ENCODE measurements around the gene SLC5A4. TPM values are rescaled to one million over a fixed set of nuclear protein-coding genes. Genes with fewer than 3 reads are reported as not detected.

Gene SLC5A4
- polyA plus RNA-seq, 4 donors, result 0.75 to 9.4 (median 6.8) TPM

GRCh38 chr22:32207971-32208480 is 47.1 kb downstream of the SLC5A4 start:
- Histone ChIP-seq H3K4me3 (ENCODE audit: low read depth in 1 of 3, low read length in 3 of 3) (no peak overlapping the region), H3K27ac (ENCODE audit: low read depth in 1 of 3, low read length in 2 of 3) (no peak overlapping the region), H3K9me3 (ENCODE audit: control insufficient read depth in 2 of 2, insufficient read depth in 1 of 2, low read depth in 1 of 2, low read length in 1 of 2) (no peaks in the 10 kb centered on the region), H3K36me3 (ENCODE audit: control insufficient read depth in 3 of 3, insufficient read depth in 2 of 3, low read depth in 1 of 3, low read length in 3 of 3) (no peaks in the 10 kb centered on the region), H3K4me1 (ENCODE audit: control insufficient read depth in 3 of 3, insufficient read depth in 2 of 3, low read depth in 1 of 3, low read length in 2 of 3) (peaks cover 0 to 4% (median 0%) of the 10 kb centered on the region in 3 donors), H3K27me3 (ENCODE audit: control insufficient read depth in 3 of 3, insufficient read depth in 3 of 3, low read length in 3 of 3) (peaks cover 0 to 8% (median 0%) of the 10 kb centered on the region in 3 donors)
- 76 to 87% (median 83%) methylated on average over 4 of the region's 4 CpGs for WGBS, 3 donors
- no peak for DNase-seq
- FAIRE-seq, result no peak

GRCh38 chr22:32206774-32207758 is 48.1 kb downstream of the SLC5A4 start:
- H3K27ac ChIP-seq (ENCODE audit: low read depth in 1 of 3, low read length in 2 of 3), result peak overlapping the region in 1 of 3 donors; percentile 25
- H3K4me3 ChIP-seq (ENCODE audit: low read depth in 1 of 3, low read length in 3 of 3), result peak overlapping the region in 1 of 3 donors; percentile 16
- peak; percentile 42 to 80 for DNase-seq
- H3K27me3 ChIP-seq (ENCODE audit: control insufficient read depth in 3 of 3, insufficient read depth in 3 of 3, low read length in 3 of 3), result peaks cover 0 to 12% (median 0%) of the 10 kb centered on the region in 3 donors
- H3K4me1 ChIP-seq (ENCODE audit: control insufficient read depth in 3 of 3, insufficient read depth in 2 of 3, low read depth in 1 of 3, low read length in 2 of 3), result peaks cover 0 to 10% (median 0%) of the 10 kb centered on the region in 3 donors
- WGBS, 3 donors, result 51 to 66% (median 54%) methylated on average over 21 to 22 of the region's 22 CpGs
- FAIRE-seq, result no peak
- H3K36me3 ChIP-seq (ENCODE audit: control insufficient read depth in 3 of 3, insufficient read depth in 2 of 3, low read depth in 1 of 3, low read length in 3 of 3), result no peaks in the 10 kb centered on the region
- no peaks in the 10 kb centered on the region for H3K9me3 ChIP-seq (ENCODE audit: control insufficient read depth in 2 of 2, insufficient read depth in 1 of 2, low read depth in 1 of 2, low read length in 1 of 2)

DNA sequence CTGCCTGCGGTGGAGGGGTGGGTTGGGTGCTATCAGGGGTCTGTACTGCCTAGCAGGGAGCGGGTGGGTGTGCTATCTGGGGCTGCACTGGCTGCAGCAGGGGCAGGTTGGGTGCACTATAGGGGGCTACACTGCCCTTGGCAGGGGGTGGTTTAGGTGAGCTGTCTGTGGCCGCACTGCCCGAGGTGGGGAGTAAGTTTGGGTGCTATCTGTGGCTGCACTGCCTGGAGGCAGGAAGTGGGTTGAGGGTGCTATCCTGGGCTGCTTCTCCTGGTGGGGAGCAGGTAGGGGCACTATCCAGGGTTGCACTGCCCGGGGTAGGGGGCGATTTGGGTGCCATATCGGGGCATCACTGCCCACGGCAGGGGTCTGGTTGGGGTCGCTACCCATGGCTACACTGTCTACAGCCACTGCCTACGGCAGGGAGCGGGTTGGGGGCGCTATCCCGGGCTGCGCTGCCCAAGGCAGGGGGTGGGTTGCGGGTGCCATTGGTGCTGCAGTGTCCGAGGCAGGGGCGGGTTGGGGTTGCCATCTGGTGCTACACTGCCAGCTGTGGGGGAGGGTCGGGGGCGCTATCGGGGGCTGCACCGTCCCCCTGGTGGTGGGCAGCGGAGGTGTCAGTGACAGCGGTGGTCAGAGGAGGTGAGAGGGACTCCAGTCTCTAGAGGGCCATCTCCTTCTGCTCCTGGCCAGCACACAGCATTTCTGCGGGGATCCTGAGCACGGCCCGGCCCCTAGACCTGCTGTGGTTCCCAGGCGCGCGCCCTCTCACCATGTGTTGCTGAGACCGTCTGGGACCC is 49.0 kb downstream of the SLC5A4 start:
- DNase-seq, result no peak
- Histone ChIP-seq H3K9me3 (ENCODE audit: control insufficient read depth in 2 of 2, insufficient read depth in 1 of 2, low read depth in 1 of 2, low read length in 1 of 2) (no peaks in the 10 kb centered on the region), H3K27ac (ENCODE audit: low read depth in 1 of 3, low read length in 2 of 3) (peak overlapping the region in 1 of 3 donors; percentile 25), H3K4me1 (ENCODE audit: control insufficient read depth in 3 of 3, insufficient read depth in 2 of 3, low read depth in 1 of 3, low read length in 2 of 3) (peaks cover 0 to 10% (median 0%) of the 10 kb centered on the region in 3 donors), H3K4me3 (ENCODE audit: low read depth in 1 of 3, low read length in 3 of 3) (peak overlapping the region in 1 of 3 donors; percentile 16), H3K27me3 (ENCODE audit: control insufficient read depth in 3 of 3, insufficient read depth in 3 of 3, low read length in 3 of 3) (peaks cover 0 to 12% (median 0%) of the 10 kb centered on the region in 3 donors), H3K36me3 (ENCODE audit: control insufficient read depth in 3 of 3, insufficient read depth in 2 of 3, low read depth in 1 of 3, low read length in 3 of 3) (no peaks in the 10 kb centered on the region)
- FAIRE-seq, result no peak
- 71 to 89% (median 85%) methylated on average over 26 to 30 of the region's 30 CpGs for WGBS, 3 donors

DNA sequence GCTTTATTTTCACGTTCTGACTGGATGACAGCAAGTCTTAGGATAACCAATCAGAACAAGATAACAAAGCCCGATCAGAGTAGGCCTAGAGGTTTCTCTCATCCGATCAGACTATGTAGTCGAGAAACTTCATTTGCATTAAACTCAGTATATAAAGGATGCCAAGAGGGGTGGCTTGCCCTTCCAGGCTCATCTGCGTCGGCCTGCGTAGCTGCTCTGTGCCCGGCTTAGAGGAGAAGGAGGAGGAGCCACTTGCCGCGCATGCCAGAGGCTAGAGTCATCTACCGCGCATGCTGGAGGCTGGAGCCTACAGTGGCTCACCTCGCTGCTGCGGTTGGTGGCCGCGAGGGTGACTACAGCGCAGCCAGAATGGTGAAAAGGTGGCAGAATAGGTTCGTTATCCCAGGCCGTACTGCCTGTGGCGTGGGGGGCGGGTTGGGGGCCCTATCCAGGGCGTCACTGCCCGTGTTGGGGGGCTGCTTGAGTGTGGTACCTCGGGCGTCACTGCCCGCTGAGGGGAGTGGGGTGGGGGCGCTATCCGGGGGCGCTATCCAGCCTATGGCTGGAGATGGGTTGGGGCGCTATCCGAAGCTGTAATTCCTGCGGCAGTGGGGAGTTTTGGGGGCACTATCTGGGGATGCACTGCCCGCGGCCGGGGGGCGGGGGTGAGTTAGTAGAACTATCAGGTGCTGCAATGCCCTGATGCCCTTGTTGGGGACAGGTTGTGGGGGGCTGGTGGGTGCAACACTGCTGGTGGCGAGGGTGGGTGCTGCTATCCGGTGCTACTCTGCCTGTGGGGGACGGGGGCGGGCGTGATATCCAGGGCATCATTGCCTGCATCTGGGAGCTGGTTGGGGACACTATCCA is 50.1 kb downstream of the SLC5A4 start, which contains the start of gene RFPL2:
Gene RFPL2 (minus strand): TSS at position 218 of the 867 bp plus-strand sequence. CDS start 2,622 bp downstream, outside the sequence.
- WGBS, 3 donors, result 61 to 72% (median 71%) methylated on average over 40 to 41 of the region's 41 CpGs
- DNase-seq, result peak; percentile 20 to 51
- Histone ChIP-seq H3K27ac (ENCODE audit: low read depth in 1 of 3, low read length in 2 of 3) (no peak within 1 kb of the TSS), H3K4me1 (ENCODE audit: control insufficient read depth in 3 of 3, insufficient read depth in 2 of 3, low read depth in 1 of 3, low read length in 2 of 3) (peaks cover 0 to 10% (median 0%) of the 10 kb centered on the region in 3 donors), H3K27me3 (ENCODE audit: control insufficient read depth in 3 of 3, insufficient read depth in 3 of 3, low read length in 3 of 3) (peaks cover 0 to 12% (median 0%) of the 10 kb centered on the region in 3 donors), H3K4me3 (ENCODE audit: low read depth in 1 of 3, low read length in 3 of 3) (peak within 1 kb of the TSS in 1 of 3 donors; percentile 43), H3K9me3 (ENCODE audit: control insufficient read depth in 2 of 2, insufficient read depth in 1 of 2, low read depth in 1 of 2, low read length in 1 of 2) (no peaks in the 10 kb centered on the region), H3K36me3 (ENCODE audit: control insufficient read depth in 3 of 3, insufficient read depth in 2 of 3, low read depth in 1 of 3, low read length in 3 of 3) (no peaks in the 10 kb centered on the region)
- no peak for FAIRE-seq

DNA sequence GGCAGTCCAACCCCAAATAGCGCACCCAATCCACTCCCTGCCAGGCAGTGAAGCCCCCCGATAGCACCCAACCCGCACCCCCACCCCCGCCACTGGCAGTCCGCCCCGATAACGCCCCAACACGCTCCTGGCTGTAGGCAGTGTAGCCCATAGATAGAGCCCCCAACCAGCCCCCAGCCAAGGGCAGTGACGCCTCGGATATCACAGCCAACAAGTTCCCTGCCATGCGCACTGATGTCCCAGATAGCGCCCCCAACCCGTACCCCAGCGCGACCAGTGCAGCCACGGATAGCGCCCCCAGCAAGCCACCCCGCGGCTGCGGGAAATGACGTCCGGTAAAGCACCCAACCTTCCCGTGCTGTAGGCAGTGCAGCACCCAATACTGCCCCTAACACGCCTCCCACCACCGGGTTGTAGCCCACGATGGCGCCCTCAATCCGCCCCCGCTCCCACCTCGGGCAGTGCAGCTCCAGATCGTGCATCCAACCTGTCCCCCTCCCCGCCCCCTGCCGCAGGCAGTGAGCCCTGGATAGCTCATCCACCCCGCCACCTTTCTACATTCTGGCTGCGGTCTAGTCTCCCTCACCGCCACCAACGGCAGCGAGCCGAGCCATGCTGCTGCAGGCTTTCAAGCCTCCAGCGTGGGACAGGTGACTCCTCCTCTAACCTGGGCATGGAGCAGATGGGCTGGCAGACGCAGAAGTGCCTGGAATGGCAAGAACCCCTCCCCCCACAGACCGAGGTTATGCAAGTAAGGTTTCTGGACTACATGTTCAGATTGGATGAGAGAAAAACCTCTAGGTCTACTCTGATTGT is 50.9 kb downstream of the SLC5A4 start:
- DNase-seq, result peak; percentile 16 to 27
- H3K4me3 ChIP-seq (ENCODE audit: low read depth in 1 of 3, low read length in 3 of 3), result peak overlapping the region in 1 of 3 donors; percentile 43
- no peak overlapping the region for H3K27ac ChIP-seq (ENCODE audit: low read depth in 1 of 3, low read length in 2 of 3)
- WGBS, 3 donors, result 31 to 48% (median 45%) methylated on average over 37 to 42 of the region's 42 CpGs
- no peak for FAIRE-seq
- peaks cover 0 to 10% (median 0%) of the 10 kb centered on the region in 3 donors for H3K4me1 ChIP-seq (ENCODE audit: control insufficient read depth in 3 of 3, insufficient read depth in 2 of 3, low read depth in 1 of 3, low read length in 2 of 3)
- no peaks in the 10 kb centered on the region for H3K9me3 ChIP-seq (ENCODE audit: control insufficient read depth in 2 of 2, insufficient read depth in 1 of 2, low read depth in 1 of 2, low read length in 1 of 2)
- no peaks in the 10 kb centered on the region for H3K36me3 ChIP-seq (ENCODE audit: control insufficient read depth in 3 of 3, insufficient read depth in 2 of 3, low read depth in 1 of 3, low read length in 3 of 3)
- H3K27me3 ChIP-seq (ENCODE audit: control insufficient read depth in 3 of 3, insufficient read depth in 3 of 3, low read length in 3 of 3), result peaks cover 0 to 12% (median 2%) of the 10 kb centered on the region in 3 donors

DNA sequence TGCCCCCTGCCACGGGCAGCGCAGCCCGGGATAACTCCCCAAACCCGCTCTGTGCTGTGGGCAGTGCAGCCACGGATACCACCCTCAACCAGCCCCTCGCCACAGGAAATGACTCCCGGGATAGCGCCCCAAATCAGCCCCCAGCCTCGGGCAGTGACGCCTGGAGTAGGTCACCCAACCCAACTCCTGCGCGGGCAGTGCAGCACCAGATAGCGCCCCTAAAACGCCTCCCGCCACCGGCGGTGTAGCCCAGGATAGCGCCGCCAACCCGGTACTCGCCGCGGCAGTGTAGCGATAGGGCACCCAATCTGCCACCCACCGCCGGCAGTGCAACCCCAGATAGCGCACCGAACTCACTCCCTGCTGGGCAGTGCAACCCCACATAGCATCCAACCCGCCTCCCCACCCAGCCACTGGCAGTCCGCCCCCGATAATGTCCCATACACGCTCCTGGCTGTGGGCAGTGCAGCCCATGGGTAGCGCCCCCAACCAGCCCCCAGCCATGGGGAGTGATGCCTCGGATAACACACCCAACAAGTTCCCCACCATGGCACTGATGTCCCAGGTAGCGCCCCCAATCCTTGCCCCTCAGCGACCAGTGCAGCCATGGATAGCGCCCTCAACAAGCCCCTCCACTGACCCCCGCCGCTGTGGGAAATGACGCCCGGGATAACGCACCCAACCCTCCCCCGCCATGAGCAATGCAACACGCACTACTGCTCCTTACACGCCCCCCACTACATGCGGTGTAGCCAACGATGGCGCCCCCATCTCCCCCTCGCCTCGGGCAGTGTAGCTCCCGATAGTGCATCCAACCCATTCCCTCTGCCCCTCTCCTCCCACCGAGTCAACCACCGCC is 51.7 kb downstream of the SLC5A4 start:
- Histone ChIP-seq H3K36me3 (ENCODE audit: control insufficient read depth in 3 of 3, insufficient read depth in 2 of 3, low read depth in 1 of 3, low read length in 3 of 3) (no peaks in the 10 kb centered on the region), H3K4me3 (ENCODE audit: low read depth in 1 of 3, low read length in 3 of 3) (peak overlapping the region in 2 of 3 donors; percentile 26 to 40), H3K27me3 (ENCODE audit: control insufficient read depth in 3 of 3, insufficient read depth in 3 of 3, low read length in 3 of 3) (peaks cover 0 to 12% (median 2%) of the 10 kb centered on the region in 3 donors), H3K4me1 (ENCODE audit: control insufficient read depth in 3 of 3, insufficient read depth in 2 of 3, low read depth in 1 of 3, low read length in 2 of 3) (peaks cover 0 to 10% (median 0%) of the 10 kb centered on the region in 3 donors), H3K9me3 (ENCODE audit: control insufficient read depth in 2 of 2, insufficient read depth in 1 of 2, low read depth in 1 of 2, low read length in 1 of 2) (no peaks in the 10 kb centered on the region), H3K27ac (ENCODE audit: low read depth in 1 of 3, low read length in 2 of 3) (no peak overlapping the region)
- DNase-seq, result peak in 1 of 2 donors; percentile 27
- FAIRE-seq, result no peak
- 33 to 40% (median 35%) methylated on average over 47 to 53 of the region's 53 CpGs for WGBS, 3 donors

Data from small intestine (tissue), 7 donors.